ENCODE data around the gene FMO5. TPM values are rescaled to one million over a fixed set of nuclear protein-coding genes. Genes with fewer than 3 reads are reported as not detected.

Gene FMO5
- total RNA-seq, 4 donors from 2014 or later = 2.1 to 3.9 (median 3.8) TPM

Other genes starting within 250 kb of the FMO5 start
- 10 to 100 TPM; 10.9 to 22.5 (median 15.2) TPM for gene PRKAB2, start 52.9 kb downstream of the FMO5 start, total RNA-seq
- gene CHD1L, start 17.3 kb upstream of the FMO5 start, total RNA-seq = 10 to 100 TPM; 23.5 to 41.3 (median 39.5) TPM